Parathyroid adenoma (tissue), 2 donors: Measurements from ENCODE around the gene DLG1.

Experiments used
- H2AFZ ChIP-seq: fragments of 300-600 bp; sonication (generic); one replicate; pipeline ENCODE4 v1.7.0; 2017; ENCODE audit warnings: antibody characterized with exemption, mild to moderate bottlenecking
- H3K27ac ChIP-seq: fragments of 300-600 bp; sonication (generic); one replicate; pipeline ENCODE4 v1.7.0; 2017
- H3K27me3 ChIP-seq: fragments of 300-600 bp; sonication (generic); one replicate; pipeline ENCODE4 v1.7.0; 2017; ENCODE audit warnings: low read length; ENCODE audit not compliant: control insufficient read depth, insufficient read depth
- H3K36me3 ChIP-seq: fragments of 300-600 bp; sonication (generic); one replicate; pipeline ENCODE4 v1.7.0; 2017; ENCODE audit warnings: low read length; ENCODE audit not compliant: control insufficient read depth, insufficient read depth
- H3K4me1 ChIP-seq: fragments of 300-600 bp; sonication (generic); one replicate; pipeline ENCODE4 v1.7.0; 2017; ENCODE audit warnings: control low read depth
- H3K4me2 ChIP-seq: fragments of 300-600 bp; sonication (generic); one replicate; pipeline ENCODE4 v1.7.0; 2017; ENCODE audit warnings: low read length
- H3K4me3 ChIP-seq: fragments of 300-600 bp; sonication (generic); one replicate; pipeline ENCODE4 v1.7.0; 2017; ENCODE audit warnings: low read depth, low read length
- H3K79me2 ChIP-seq: fragments of 300-600 bp; sonication (generic); one replicate; pipeline ENCODE4 v1.7.0; 2017; ENCODE audit warnings: control low read depth
- H3K9ac ChIP-seq: fragments of 300-600 bp; sonication (generic); one replicate; pipeline ENCODE4 v1.7.0; 2017; ENCODE audit warnings: mild to moderate bottlenecking
- H3K9me3 ChIP-seq: fragments of 300-600 bp; sonication (generic); one replicate; pipeline ENCODE4 v1.7.0; 2017; ENCODE audit warnings: low read length; ENCODE audit not compliant: control insufficient read depth
- CTCF ChIP-seq: fragments of 300-600 bp; sonication (generic); IDR thresholded peaks from one replicate; pipeline ENCODE4 v1.7.0; 2017; ENCODE audit warnings: antibody characterized with exemption, mild to moderate bottlenecking
- donor health status: primary hyperparathyroidism.

Gene DLG1

GRCh38 chr3:197337656-197338055, 39.2 kb upstream of the DLG1 start:
- TF ChIP-seq CTCF: no peak
- Histone ChIP-seq H3K27me3 (no peaks in the 10 kb centered on the region), H3K9ac (no peak overlapping the region), H3K27ac (no peak overlapping the region), H3K4me2 (no peak overlapping the region), H3K4me3 (no peak overlapping the region), H3K9me3 (no peaks in the 10 kb centered on the region), H3K36me3 (no peaks in the 10 kb centered on the region), H3K4me1 (no peaks in the 10 kb centered on the region), H2AFZ (no peak overlapping the region), H3K79me2 (no peaks in the 10 kb centered on the region)

- Histone ChIP-seq H3K27me3 (no peaks in the 10 kb centered on the region), H3K4me2 (no peak overlapping the region), H3K79me2 (no peaks in the 10 kb centered on the region), H3K27ac (no peak overlapping the region), H3K9me3 (no peaks in the 10 kb centered on the region), H3K4me3 (no peak overlapping the region), H3K4me1 (no peaks in the 10 kb centered on the region), H3K9ac (no peak overlapping the region), H3K36me3 (no peaks in the 10 kb centered on the region), H2AFZ (no peak overlapping the region)
- no peak for TF ChIP-seq CTCF
Measured at GRCh38 chr3:197337214-197337613, 38.8 kb upstream of the DLG1 start.

DNA sequence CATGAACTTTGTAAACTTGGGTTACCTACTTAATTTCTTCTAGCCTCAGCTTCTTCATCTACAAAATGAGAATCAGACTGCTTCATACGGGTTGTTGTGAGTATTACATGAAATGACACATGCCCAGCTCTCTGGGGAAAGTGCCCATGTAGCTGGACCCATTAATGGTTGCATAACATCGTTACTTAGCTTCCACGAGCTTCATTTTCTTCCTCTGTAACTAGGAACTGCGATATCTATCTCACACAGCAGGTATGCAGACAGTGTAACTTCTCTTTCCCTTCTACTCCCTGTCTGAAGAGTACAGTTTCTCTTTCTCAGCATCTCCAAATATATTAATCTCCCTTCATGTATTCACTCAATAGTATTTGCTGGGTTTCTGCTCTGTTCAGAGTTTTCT, 37.9 kb upstream of the DLG1 start:
- TF ChIP-seq CTCF: no peak
- Histone ChIP-seq H3K4me3 (no peak overlapping the region), H2AFZ (no peak overlapping the region), H3K9me3 (no peaks in the 10 kb centered on the region), H3K79me2 (no peaks in the 10 kb centered on the region), H3K27me3 (no peaks in the 10 kb centered on the region), H3K36me3 (no peaks in the 10 kb centered on the region), H3K4me2 (no peak overlapping the region), H3K27ac (no peak overlapping the region), H3K4me1 (no peaks in the 10 kb centered on the region), H3K9ac (no peak overlapping the region)

GRCh38 chr3:197335428-197336132, 37.2 kb upstream of the DLG1 start:
- H3K9ac ChIP-seq: no peak overlapping the region
- no peak overlapping the region for H3K4me2 ChIP-seq
- no peaks in the 10 kb centered on the region for H3K79me2 ChIP-seq
- TF ChIP-seq CTCF: no peak
- H2AFZ ChIP-seq: no peak overlapping the region
- no peak overlapping the region for H3K4me3 ChIP-seq
- H3K27me3 ChIP-seq: no peaks in the 10 kb centered on the region
- H3K9me3 ChIP-seq: no peaks in the 10 kb centered on the region
- no peaks in the 10 kb centered on the region for H3K4me1 ChIP-seq
- no peak overlapping the region for H3K27ac ChIP-seq
- no peaks in the 10 kb centered on the region for H3K36me3 ChIP-seq
